GM23248 (cell line): ENCODE results near the gene GPR137C. TPM values are rescaled to one million over a fixed set of nuclear protein-coding genes. Genes with fewer than 3 reads are reported as not detected.
A peak's percentile ranks its signal among the peaks of the same experiment; 100 is the strongest.

Experiments used
- DNase-seq: peaks from one replicate; pipeline ENCODE4 v3.0.0-alpha.2; 2015
- H2AFZ ChIP-seq: fragments of 200-600 bp; sonication (generic); 2 replicates; pipeline ENCODE4 v1.6.1; 2016; ENCODE audit warnings: antibody characterized with exemption
- H3F3A ChIP-seq: fragments of 200-600 bp; sonication (generic); 2 replicates; pipeline ENCODE4 v1.6.1; 2016; ENCODE audit warnings: mild to moderate bottlenecking, antibody characterized with exemption, mixed run types; ENCODE audit not compliant: insufficient read depth
- H3K27ac ChIP-seq: fragments of 200-600 bp; sonication (generic); 2 replicates; pipeline ENCODE4 v1.5.1; 2016; ENCODE audit warnings: mild to moderate bottlenecking
- H3K27me3 ChIP-seq: fragments of 200-600 bp; sonication (generic); replicated peaks from 2 replicates; pipeline ENCODE4 v1.6.1; 2016; ENCODE audit warnings: mild to moderate bottlenecking; ENCODE audit not compliant: insufficient read depth
- H3K36me3 ChIP-seq: fragments of 200-600 bp; sonication (generic); 2 replicates; pipeline ENCODE4 v1.6.1; 2016; ENCODE audit warnings: low read depth, mild to moderate bottlenecking
- H3K4me1 ChIP-seq: fragments of 200-600 bp; sonication (generic); 2 replicates; pipeline ENCODE4 v1.6.1; 2016; ENCODE audit warnings: mild to moderate bottlenecking; ENCODE audit not compliant: insufficient read depth
- H3K4me2 ChIP-seq: fragments of 200-600 bp; sonication (generic); one replicate; pipeline ENCODE4 v1.6.1; 2016; ENCODE audit warnings: mild to moderate bottlenecking; ENCODE audit not compliant: unreplicated experiment
- H3K4me3 ChIP-seq: fragments of 200-600 bp; sonication (generic); 2 replicates; pipeline ENCODE4 v1.5.1; 2016; ENCODE audit warnings: mild to moderate bottlenecking
- H3K79me2 ChIP-seq: fragments of 200-600 bp; sonication (generic); 2 replicates; pipeline ENCODE4 v1.6.1; 2016; ENCODE audit warnings: mild to moderate bottlenecking; ENCODE audit not compliant: insufficient read depth
- H3K9ac ChIP-seq: fragments of 200-600 bp; sonication (generic); 2 replicates; pipeline ENCODE4 v1.6.1; 2016; ENCODE audit warnings: mild to moderate bottlenecking
- H3K9me2 ChIP-seq: fragments of 200-600 bp; sonication (generic); 2 replicates; pipeline ENCODE4 v1.6.1; 2016; ENCODE audit warnings: mixed run types, mild to moderate bottlenecking, moderate library complexity; ENCODE audit not compliant: insufficient read depth
- H3K9me3 ChIP-seq: fragments of 200-600 bp; sonication (generic); one replicate; pipeline ENCODE4 v1.6.1; 2017; ENCODE audit warnings: low read depth
- H4K20me1 ChIP-seq: fragments of 200-600 bp; sonication (generic); 2 replicates; pipeline ENCODE4 v1.6.0; 2016; ENCODE audit not compliant: insufficient read depth
- EZH2 ChIP-seq: fragments of 200-600 bp; sonication (generic); IDR thresholded peaks from 2 replicates; pipeline ENCODE4 v1.6.1; 2018; ENCODE audit warnings: antibody characterized with exemption, mild to moderate bottlenecking; ENCODE audit not compliant: insufficient read depth, poor library complexity, severe bottlenecking
- EZH2phosphoT487 ChIP-seq: fragments of 200-600 bp; sonication (generic); IDR thresholded peaks from 2 replicates; pipeline ENCODE4 v1.6.1; 2018; ENCODE audit warnings: antibody characterized with exemption, moderate library complexity, mild to moderate bottlenecking, low read depth; ENCODE audit not compliant: insufficient read depth
- WGBS, 2 experiments: methylation state at CpG; one replicate each; pipeline ENCODE4 v1.1.6; 2015 to 2017; ENCODE audit warnings: low lambda C conversion rate in 2 of 2, low coverage in 1 of 2; ENCODE audit errors: missing lambda C conversion rate in 2 of 2; 5-methylcytosine and 5-hydroxymethylcytosine counted together
- in situ Hi-C: fragments of 300-500 bp; cut with MboI; formaldehyde crosslinking; loops from 2 replicates; pipeline ENCODE4 v1.15.0; 2020
- polyA plus RNA-seq: library from polyadenylated mRNA; unstranded; fragments of >200 nt; fragmentation: Nextera tagmentation; extraction: Ambion mirVana; gene quantifications from 2 replicates; pipeline ENCODE4 v1.2.1, GENCODE V29; 2016
- total RNA-seq: library from RNA; depleted of rRNA; stranded (reverse); fragments of >200 nt; shearing (Covaris generic); gene quantifications from 2 replicates; pipeline ENCODE4 v1.2.3, GENCODE V29; 2014

Gene GPR137C
- total and polyA plus RNA-seq, 2 experiments from 2014 or later, result 0.86 to 1.1 TPM

DNA sequence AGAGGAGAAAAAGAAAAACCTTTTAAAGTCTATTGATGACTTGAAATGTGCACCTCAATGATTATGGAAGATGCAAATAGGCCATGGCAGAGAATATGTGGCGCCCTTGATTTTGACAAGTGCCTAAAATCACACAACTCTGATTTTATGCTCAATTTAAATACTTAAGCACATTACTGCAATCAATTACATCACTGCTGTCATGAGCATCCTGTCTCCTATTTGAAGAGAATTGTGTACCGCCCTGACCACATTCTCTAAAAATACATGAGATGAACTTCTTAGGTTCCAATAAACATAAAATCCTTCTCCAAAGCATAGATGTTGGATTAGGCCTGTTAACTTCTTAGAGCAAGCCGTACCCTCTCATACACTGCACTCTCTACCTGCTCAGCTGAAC, 2.0 kb upstream of the GPR137C start:
- Histone ChIP-seq H3K9me2 (no peaks in the 10 kb centered on the region), H3K27ac (no peak overlapping the region), H3K9me3 (no peaks in the 10 kb centered on the region), H3K9ac (no peak overlapping the region), H3K4me3 (no peak overlapping the region), H3K4me1 (peaks cover 7% of the 10 kb centered on the region; the same call in 1 of the 2 replicates), H3K79me2 (no peaks in the 10 kb centered on the region), H3K36me3 (no peaks in the 10 kb centered on the region), H3K27me3 (no peaks in the 10 kb centered on the region), H3F3A (no peaks in the 10 kb centered on the region), H4K20me1 (no peaks in the 10 kb centered on the region), H2AFZ (peak overlapping the region; percentile 90; the same call in 1 of the 2 replicates), H3K4me2 (no peak overlapping the region)
- DNase-seq, result no peak
- 83 to 88% methylated on average over 3 of the region's 3 CpGs for WGBS, 2 experiments
- in situ Hi-C loops, result no loop called here
- TF ChIP-seq EZH2phosphoT487 (no peak), EZH2 (no peak)

DNA sequence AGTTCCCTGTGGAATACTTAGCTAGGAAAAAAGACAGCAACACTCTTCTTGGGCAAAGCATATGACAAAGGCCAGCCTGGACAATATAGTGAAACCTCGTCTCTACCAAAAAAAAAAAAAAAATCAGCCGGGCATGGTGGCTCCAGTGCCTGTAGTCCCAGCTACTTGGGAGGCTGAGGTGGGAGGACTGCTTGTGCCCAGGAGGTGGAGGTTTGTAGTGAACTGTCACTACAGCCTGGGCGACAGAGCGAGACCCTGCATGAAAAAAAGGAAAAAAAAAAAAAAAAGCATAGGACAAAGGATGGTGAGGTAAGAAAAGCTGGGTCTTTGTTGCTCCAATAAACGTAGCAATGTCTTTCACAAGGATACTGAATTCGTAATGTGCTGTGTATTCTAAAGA, 1.4 kb upstream of the GPR137C start:
- in situ Hi-C loops, result no loop called here
- Histone ChIP-seq H2AFZ (peak overlapping the region; percentile 90), H3F3A (no peaks in the 10 kb centered on the region), H3K4me3 (peak overlapping the region; percentile 76), H3K9me3 (no peaks in the 10 kb centered on the region), H3K4me1 (peaks cover 7% of the 10 kb centered on the region; the same call in 1 of the 2 replicates), H3K4me2 (peak overlapping the region; percentile 90), H3K36me3 (no peaks in the 10 kb centered on the region), H3K79me2 (no peaks in the 10 kb centered on the region), H3K27ac (no peak overlapping the region), H3K27me3 (no peaks in the 10 kb centered on the region), H3K9ac (peak overlapping the region; percentile 71), H4K20me1 (no peaks in the 10 kb centered on the region), H3K9me2 (no peaks in the 10 kb centered on the region)
- no peak for DNase-seq
- no peak for TF ChIP-seq EZH2
- TF ChIP-seq EZH2phosphoT487, result no peak
- WGBS, 2 experiments, result 57 to 63% methylated on average over 6 of the region's 6 CpGs

DNA sequence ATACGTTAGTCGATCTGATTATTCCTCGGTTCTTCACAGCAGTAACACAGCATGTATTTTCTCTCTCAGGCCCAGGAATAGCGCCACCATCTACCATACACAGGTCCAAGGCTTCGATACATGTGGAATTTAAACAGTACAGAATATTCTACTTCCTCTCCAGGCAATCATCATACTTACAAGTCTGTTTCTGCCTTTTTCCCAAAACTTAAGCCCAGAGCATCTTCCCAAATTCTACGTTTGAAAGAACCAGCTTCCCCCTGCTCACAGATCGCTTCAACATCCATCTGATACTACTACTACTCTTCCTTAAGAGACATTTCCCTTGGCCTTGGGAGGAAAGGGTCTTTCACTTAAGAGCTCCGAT, 957 bp upstream of the GPR137C start:
- Histone ChIP-seq H4K20me1 (no peaks in the 10 kb centered on the region), H3K9me3 (no peaks in the 10 kb centered on the region), H3K4me1 (peaks cover 7% of the 10 kb centered on the region; the same call in 1 of the 2 replicates), H3K27me3 (no peaks in the 10 kb centered on the region), H3K79me2 (no peaks in the 10 kb centered on the region), H3K4me3 (peak overlapping the region; percentile 76), H3K4me2 (peak overlapping the region; percentile 90), H3K9me2 (no peaks in the 10 kb centered on the region), H2AFZ (peak overlapping the region; percentile 90), H3F3A (no peaks in the 10 kb centered on the region), H3K36me3 (no peaks in the 10 kb centered on the region), H3K27ac (peak overlapping the region; percentile 36), H3K9ac (peak overlapping the region; percentile 71)
- DNase-seq, result peak; percentile 53
- no peak for TF ChIP-seq EZH2
- in situ Hi-C loops, result no loop called here
- 3 to 4% methylated on average over 8 of the region's 8 CpGs for WGBS, 2 experiments

DNA sequence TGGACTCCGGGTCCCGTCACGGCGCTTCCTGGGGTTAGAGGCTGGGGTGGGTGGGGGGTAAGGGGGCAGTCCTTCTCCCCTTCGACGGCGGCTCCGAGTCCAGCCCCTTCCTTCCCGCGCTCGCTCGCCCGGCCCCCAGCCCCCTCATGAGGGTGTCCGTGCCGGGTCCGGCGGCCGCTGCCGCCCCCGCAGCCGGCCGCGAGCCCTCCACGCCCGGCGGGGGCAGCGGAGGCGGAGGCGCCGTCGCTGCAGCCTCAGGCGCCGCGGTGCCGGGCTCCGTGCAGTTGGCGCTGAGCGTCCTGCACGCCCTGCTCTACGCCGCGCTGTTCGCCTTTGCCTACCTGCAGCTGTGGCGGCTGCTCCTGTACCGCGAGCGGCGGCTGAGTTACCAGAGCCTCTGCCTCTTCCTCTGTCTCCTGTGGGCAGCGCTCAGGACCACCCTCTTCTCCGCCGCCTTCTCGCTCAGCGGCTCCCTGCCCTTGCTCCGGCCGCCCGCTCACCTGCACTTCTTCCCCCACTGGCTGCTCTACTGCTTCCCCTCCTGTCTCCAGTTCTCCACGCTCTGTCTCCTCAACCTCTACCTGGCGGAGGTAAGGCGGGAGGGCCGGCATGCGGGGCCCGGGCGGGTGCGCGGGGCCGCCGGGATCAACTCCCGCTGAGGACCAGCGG, 500 bp downstream of the GPR137C start:
- Histone ChIP-seq H3K4me1 (peaks cover 7% of the 10 kb centered on the region; the same call in 1 of the 2 replicates), H4K20me1 (no peaks in the 10 kb centered on the region), H3K4me3 (peak overlapping the region; percentile 74), H3F3A (no peaks in the 10 kb centered on the region), H2AFZ (peak overlapping the region; percentile 83), H3K9ac (peak overlapping the region; percentile 63), H3K4me2 (peak overlapping the region; percentile 85), H3K27me3 (no peaks in the 10 kb centered on the region), H3K79me2 (no peaks in the 10 kb centered on the region), H3K9me2 (no peaks in the 10 kb centered on the region; the same call in 1 of the 2 replicates), H3K9me3 (no peaks in the 10 kb centered on the region), H3K36me3 (no peaks in the 10 kb centered on the region), H3K27ac (0 out of 2 replicates have a peak overlapping the region, but pooled peaks have one; percentile 23)
- DNase-seq, result peak; percentile 70
- WGBS, 2 experiments, result 0 to 2% methylated on average over 38 to 49 of the region's 69 CpGs
- in situ Hi-C loops, result no loop called here
- TF ChIP-seq EZH2phosphoT487 (no peak), EZH2 (no peak)
